T47D (cell line): Measurements from ENCODE around the gene CBX1.

Source experiments
- DNase-seq, 2 experiments: peaks; one replicate each; pipeline versions ENCODE4 v3.0.0 to v3.0.0-alpha.2; 2011 to 2012; ENCODE audit warnings: low read depth in 1 of 2, low spot score in 1 of 2
- JUND ChIP-seq: IDR thresholded peaks from 2 replicates; pipeline ENCODE4 v1.6.1; 2012; ENCODE audit warnings: low read depth
- in situ Hi-C: cut with HindIII; loops from 2 replicates; pipeline ENCODE4 v1.10.0; 2016; ENCODE audit warnings: low sequenced_read_pairs, low pct_unique_long_range_greater_than_20kb

Gene CBX1

GRCh38 chr17:48111937-48112241 is 10.6 kb upstream of the CBX1 start:
- in situ Hi-C loops, result no loop called here
- DNase-seq, result no peak
- no peak for TF ChIP-seq JUND

- in situ Hi-C loops, result no loop called here
- TF ChIP-seq JUND, result no peak
- no peak for DNase-seq
These were observed 9.5 kb upstream of the CBX1 start for GRCh38 chr17:48110761-48111160.

- in situ Hi-C loops, result no loop called here
- TF ChIP-seq JUND, result no peak
These were observed 6.1 kb upstream of the CBX1 start, which contains the start of gene SNX11 for GRCh38 chr17:48107137-48108055. Gene SNX11, plus strand, starts transcription at chr17:48107766. Its CDS starts 4,278 bp downstream, at chr17:48112044.

GRCh38 chr17:48106802-48107136 is 5.5 kb upstream of the CBX1 start:
- DNase-seq, result no peak
- in situ Hi-C loops, result no loop called here
- no peak for TF ChIP-seq JUND

More at GRCh38 chr17:48107137-48108055, 6.1 kb upstream of the CBX1 start, which contains the start of gene SNX11:
- peak; percentile 86 to 95 for DNase-seq

GRCh38 chr17:48104440-48104839 is 3.2 kb upstream of the CBX1 start:
- DNase-seq, result no peak
- TF ChIP-seq JUND, result no peak
- in situ Hi-C loops, result no loop called here

- no peak for TF ChIP-seq JUND
- in situ Hi-C loops, result no loop called here
- peak in 1 of 2 experiments; percentile 36 for DNase-seq
These were observed 1.8 kb upstream of the CBX1 start for GRCh38 chr17:48102798-48103715.

- in situ Hi-C loops, result no loop called here
- TF ChIP-seq JUND, result no peak
- DNase-seq, result no peak
These were observed 919 bp upstream of the CBX1 start for GRCh38 chr17:48102043-48102750.

- peak; percentile 45 to 86 for DNase-seq
- TF ChIP-seq JUND, result no peak
- in situ Hi-C loops, result no loop called here
These were observed 677 bp downstream of the CBX1 start for GRCh38 chr17:48100591-48101011.

- DNase-seq, result peak in 1 of 2 experiments; percentile 29
- no peak for TF ChIP-seq JUND
- in situ Hi-C loops, result no loop called here
These were observed 1.1 kb downstream of the CBX1 start for GRCh38 chr17:48100160-48100559.

GRCh38 chr17:48095611-48096010 is 5.7 kb downstream of the CBX1 start:
- in situ Hi-C loops, result no loop called here
- no peak for TF ChIP-seq JUND

GRCh38 chr17:48093341-48094045 is 7.8 kb downstream of the CBX1 start:
- no peak for DNase-seq
- TF ChIP-seq JUND, result no peak
- in situ Hi-C loops, result no loop called here

More at GRCh38 chr17:48095611-48096010, 5.7 kb downstream of the CBX1 start:
- DNase-seq, result no peak

- no peak for DNase-seq
- TF ChIP-seq JUND, result no peak
- in situ Hi-C loops, result no loop called here
These were observed 16.3 kb downstream of the CBX1 start for GRCh38 chr17:48084932-48085331.
